GM18870 (cell line): ENCODE measurements around the gene PLEKHS1.

Experiments
- ATAC-seq: cut with Tn5 transposase; IDR thresholded peaks from one replicate; pipeline ENCODE4 v1.9.1; 2021; ENCODE audit warnings: moderate library complexity; ENCODE audit not compliant: unreplicated experiment

The PLEKHS1 gene

DNA sequence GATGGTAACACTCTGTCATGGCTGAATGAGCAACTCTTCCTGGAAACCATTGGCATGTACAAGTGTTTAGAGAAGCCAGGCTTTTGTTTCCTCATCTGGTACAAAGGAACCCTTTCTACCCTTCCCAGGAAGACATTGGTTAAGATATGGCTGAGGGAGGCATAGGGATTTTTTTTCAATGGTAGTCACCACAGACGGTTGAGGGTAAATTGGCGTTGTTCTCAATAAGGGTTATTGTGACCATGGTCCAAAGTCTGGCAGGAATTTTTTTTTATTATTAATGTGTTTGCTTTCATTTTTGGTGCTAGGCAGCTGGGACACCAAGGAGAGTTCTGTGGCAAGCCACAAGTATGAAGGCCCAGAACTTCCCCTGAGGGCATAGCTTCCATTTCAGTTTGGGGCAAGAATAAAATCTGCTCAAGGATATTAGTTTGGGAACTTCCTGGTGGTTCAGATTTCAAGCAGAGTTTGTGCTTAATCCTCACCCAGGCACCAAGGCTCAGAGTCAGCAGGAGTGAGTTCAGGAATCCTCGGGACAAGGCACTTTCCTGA lies at the start of gene PLEKHS1:
TSS of gene PLEKHS1 (plus strand) at position 502 of the 552 bp plus-strand sequence. CDS start 3,596 bp downstream, outside the sequence.
- ATAC-seq, result no peak

DNA sequence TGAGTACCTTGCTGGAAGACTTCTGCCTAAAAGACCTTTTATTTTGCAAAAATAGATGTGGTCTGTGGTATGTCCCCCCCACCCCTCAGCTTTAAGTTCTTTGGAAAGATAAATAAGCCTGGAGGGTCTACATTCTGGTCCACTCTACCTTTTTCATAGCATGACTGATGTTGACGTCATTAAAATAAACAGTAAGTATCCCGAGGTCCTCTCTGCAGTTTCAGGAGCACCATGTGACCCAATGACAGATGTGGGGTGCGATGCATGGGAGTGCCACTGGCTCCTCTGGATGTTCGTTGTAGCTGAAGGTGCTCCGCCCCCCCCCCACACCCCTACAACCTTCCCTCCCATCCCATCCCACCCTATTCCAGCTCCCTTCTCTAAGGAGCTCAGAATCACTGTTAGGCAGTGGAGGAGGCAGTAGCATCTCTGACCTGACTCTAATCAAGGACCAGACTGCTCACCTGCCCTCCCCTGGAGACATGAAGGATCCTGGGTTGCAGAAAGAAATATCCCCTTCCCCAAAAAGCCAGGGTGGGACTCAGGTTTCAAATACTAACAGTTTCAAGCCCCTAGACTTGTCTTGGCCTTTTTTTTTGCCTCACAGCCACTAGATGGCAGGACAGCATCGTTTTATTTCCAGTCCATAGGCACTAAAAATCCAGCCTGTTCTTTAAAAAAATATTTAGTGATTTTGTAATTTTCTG lies 46.7 kb upstream of the PLEKHS1 start:
- ATAC-seq, result no peak

DNA sequence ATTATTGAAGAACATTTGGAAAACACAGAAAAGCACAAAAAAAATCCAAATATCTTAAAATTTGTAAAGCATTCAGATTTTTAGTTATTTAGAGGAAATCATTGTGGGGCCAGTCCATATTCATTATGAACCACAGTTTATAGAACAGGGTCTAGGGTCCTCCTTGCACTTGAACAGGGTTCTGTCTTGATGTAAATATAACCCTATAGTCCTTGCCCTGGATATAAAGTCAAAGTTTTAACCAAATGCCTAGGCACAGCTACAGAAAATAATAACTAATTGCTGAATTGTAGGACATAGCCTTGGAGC lies 46.2 kb upstream of the PLEKHS1 start:
- no peak for ATAC-seq

DNA sequence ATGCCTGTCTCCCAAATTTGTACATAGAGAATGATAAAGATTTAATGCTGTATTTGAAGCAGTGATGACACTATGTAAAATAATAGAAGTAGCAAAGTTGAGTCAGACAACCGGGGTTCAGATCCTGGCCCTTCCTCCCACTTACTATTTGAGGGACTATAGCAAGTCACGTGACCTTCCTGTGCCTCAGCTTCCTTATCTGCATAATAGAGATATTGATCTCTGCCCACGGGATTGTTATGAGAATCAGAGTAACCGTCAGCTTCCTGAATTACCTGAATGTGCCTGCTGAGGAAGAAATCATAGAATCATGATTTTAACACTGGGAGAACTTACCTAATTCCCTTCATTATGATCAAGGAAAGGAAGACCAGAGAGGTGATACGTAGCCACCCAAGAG lies 44.9 kb upstream of the PLEKHS1 start:
- no peak for ATAC-seq

DNA sequence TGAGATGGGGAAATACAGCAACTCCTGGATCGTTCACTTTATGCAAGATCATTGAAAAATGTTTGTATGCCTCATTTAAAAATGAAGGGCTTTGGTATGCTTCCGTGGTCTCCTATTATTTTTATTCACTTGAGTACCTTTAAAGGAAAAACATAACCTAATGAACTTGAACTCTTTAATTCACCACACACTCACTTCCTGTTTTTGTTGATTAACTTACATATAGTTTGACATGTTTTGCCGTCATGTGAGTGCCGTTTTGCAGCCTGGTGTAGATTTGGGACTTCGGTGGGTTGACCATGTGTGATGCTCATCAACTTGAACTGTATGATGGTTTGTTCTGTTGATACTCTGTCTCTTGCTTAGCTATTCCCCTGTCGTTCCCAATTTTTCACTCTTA lies 42.8 kb upstream of the PLEKHS1 start:
- no peak for ATAC-seq

- ATAC-seq, result no peak
Measured at GRCh38 chr10:113709221-113709838, 42.2 kb upstream of the PLEKHS1 start.

DNA sequence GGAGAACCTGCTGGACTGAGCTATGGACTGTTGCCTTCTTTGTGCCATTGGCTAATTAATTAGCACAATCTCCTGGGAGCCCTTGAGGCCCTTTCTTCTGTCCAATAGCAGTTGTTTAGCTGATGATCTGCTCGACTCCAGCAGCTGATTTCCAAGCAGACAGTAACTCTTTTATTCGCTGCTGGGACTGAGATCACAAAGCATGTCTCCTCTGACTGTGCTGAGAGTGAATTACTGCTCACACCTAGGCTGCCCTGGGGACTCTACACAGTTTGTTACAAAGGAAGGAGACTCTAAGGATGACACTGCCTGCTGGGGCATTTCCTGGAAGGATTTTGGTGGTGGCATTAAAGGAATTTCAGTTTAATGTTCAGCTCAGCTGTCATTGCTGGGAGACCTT lies 40.3 kb upstream of the PLEKHS1 start:
- ATAC-seq, result no peak

- ATAC-seq, result no peak
Measured at GRCh38 chr10:113712024-113712423, 39.5 kb upstream of the PLEKHS1 start.

- no peak for ATAC-seq
Measured at GRCh38 chr10:113712755-113713639, 38.5 kb upstream of the PLEKHS1 start.

DNA sequence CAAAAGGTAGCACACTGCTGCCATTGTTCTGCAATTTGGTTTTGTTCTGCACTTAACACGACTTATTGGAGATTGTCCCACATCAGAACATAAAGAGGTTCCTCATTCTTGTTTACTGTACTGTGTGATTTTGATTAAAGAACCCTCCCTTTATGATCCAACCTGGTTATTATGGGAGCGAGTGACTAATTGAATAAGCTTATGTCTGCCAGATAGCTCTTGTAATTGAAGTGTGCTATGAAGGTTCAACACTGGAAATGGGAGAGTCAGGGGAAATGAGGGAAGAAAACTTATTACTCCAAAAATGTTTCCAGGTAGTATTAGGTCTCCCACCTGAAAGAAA lies 37.9 kb upstream of the PLEKHS1 start:
- no peak for ATAC-seq

- no peak for ATAC-seq
Measured at GRCh38 chr10:113716109-113716910, 35.2 kb upstream of the PLEKHS1 start.

DNA sequence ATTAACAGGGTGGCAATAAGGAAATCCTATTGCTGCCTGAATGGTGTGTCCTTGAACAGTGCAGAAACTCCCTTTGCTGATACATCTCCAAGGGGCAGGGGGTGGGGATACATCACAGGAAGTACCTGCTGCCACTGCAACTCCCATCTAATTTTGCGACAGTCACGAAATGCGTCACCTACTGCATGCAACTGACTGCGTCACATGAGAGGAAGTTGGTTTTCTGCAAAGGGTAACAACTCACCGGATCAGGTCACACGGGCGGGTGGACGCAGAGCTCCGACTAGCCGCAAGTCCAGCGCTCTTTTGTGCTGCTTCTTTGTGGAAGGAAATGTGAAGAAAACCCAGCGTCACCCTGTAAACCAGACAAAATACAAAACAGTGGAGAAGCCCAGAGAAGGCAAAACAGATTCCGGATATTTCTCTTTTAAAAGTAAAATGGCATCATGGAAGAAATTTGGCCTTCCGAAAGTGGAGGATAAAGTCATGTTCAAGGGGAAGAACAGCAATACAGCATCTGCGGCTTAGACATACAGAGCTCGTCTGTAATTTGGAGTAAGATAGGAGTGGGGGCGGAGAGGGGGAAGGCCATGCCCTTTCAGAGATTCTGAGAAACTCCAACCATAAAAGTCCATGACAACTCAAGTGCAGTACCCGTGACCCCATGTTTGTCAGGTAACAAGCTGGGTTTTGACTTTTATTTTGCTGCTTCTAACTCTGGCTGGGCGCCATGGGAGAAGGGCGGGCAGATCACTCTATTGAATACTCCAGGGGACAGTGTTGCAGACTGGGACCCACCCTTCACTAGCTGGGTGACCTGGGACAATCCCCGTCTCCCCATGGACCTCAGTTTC lies 32.3 kb upstream of the PLEKHS1 start:
- no peak for ATAC-seq

DNA sequence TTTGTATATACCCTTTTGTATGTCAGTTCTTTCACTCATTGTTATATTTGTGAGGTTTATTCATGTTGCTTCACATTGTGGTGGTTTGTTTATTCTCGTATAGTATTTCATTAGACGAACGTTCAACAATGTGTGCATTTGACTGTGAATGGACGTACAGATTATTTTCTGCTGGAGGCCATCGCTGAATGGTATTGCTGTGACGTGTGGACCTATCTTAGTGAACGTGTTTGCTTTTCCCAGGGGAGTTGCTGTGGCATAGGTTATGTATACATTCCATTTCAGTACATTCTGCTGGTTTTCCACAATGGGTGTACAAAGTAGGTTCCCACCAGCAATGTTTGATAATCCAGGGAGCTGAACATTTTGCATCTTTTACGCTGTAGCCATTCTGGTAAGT lies 31.1 kb upstream of the PLEKHS1 start:
- no peak for ATAC-seq

DNA sequence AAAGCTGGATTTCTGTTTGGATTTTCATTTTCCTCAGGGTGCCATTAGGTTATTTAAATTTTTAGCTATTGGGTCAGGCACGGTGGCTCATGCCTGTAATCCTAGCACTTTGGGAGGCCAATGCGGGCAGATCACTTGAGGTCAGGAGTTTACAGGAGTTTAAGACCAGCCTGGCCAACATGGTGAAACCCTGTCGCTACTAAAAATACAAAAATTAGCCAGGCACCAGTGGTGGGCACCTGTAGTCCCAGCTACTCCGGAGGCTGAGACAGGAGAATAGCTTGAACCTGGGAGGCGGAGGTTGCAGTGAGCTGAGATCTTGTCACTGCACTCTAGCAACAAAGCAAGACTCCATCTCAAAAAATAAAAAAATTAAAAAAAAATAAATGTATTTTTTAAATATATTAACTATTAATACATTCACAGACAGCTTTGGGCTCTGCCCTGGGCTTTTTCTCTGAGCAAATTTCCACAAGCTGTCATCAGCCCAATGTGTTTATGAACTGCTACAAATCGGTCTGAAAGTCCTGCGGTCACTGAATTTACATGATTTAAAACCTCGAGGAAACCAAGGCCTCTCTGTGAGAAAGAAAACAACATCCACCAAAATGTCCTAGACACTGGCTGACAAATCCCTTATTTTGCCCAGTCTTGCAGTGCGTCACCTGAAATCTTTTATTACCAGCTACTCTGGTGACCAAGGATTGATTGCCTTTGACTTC lies 19.2 kb upstream of the PLEKHS1 start:
- no peak for ATAC-seq

- no peak for ATAC-seq
Measured at GRCh38 chr10:113732966-113733365, 18.5 kb upstream of the PLEKHS1 start.

DNA sequence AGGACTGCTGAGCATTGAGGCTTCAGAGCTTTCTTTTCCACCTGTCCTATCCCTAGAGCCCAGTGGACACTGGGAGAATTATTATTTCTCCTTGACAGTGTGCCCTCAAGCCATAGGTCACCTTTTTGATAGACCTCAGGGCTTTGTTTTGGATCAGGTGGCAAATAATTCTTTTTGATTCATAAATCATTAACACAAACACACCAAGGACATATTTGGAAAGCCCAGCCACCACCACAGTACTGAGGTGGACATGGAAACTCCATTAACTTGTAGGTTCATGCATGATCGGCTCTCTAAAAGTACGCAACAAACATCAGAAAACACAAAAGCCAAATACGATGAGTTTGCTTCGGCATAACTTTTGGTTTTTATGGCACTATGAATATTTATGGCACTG lies 17.8 kb upstream of the PLEKHS1 start:
- ATAC-seq, result no peak

- no peak for ATAC-seq
Measured at GRCh38 chr10:113735913-113736312, 15.6 kb upstream of the PLEKHS1 start.

- ATAC-seq, result no peak
Measured at GRCh38 chr10:113736576-113736975, 14.9 kb upstream of the PLEKHS1 start.

DNA sequence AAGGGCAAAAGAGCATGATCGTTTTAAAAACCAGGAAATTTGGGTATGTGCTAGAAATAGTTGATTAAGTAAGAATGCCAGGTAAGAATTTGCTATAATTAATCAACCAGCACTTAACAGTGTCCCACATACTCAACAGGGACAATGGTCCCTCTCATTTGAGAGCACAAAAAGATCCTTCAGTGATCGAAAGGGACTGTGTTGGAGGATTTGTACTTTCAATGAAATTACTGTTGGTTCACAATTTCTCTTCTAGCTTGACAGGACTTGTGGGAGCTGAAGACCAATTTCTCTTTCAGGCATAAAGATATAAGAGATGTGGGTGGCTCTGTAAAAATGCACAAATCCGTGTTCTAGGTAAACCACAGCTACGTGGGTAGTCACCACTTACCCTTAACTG lies 12.5 kb upstream of the PLEKHS1 start:
- ATAC-seq, result no peak
